Measurements from ENCODE around the gene B3GAT2. TPM values are rescaled to one million over a fixed set of nuclear protein-coding genes. Genes with fewer than 3 reads are reported as not detected.

The B3GAT2 gene
- total and polyA plus RNA-seq, 4 donors = 0.03 TPM; not detected in 3

- H3K4me1 ChIP-seq (ENCODE audit: control insufficient read depth in 1 of 2, insufficient read depth in 2 of 2, low read length in 2 of 2) = no peaks in the 10 kb centered on the region
- DNase-seq = no peak
- ATAC-seq (ENCODE audit: low FRiP score) = peak; percentile 82
- WGBS, 2 donors = 37% methylated on average over 17 of the region's 17 CpGs
- no peak overlapping the region for H3K4me3 ChIP-seq (ENCODE audit: low read length in 2 of 2)
- intact Hi-C loops (cut with DNase I) = loop anchor here (1.0 to 10.0 kb wide), 3 partner anchors 177 to 360 kb away; no protein-coding TSS in a partner anchor
- no peaks in the 10 kb centered on the region for H3K9me3 ChIP-seq (ENCODE audit: control insufficient read depth, low read length)
- no peaks in the 10 kb centered on the region for H3K27me3 ChIP-seq (ENCODE audit: control insufficient read depth in 1 of 2, insufficient read depth in 2 of 2, low read length in 1 of 2)
- no peak overlapping the region for H3K27ac ChIP-seq (ENCODE audit: low read depth in 1 of 2, low read length in 2 of 2)
- no peaks in the 10 kb centered on the region for H3K36me3 ChIP-seq (ENCODE audit: control insufficient read depth in 1 of 2, insufficient read depth in 2 of 2, low read length in 1 of 2)
These were observed 72.5 kb downstream of the B3GAT2 start for GRCh38 chr6:70884074-70884983.

GRCh38 chr6:70879496-70879895 lies 77.4 kb downstream of the B3GAT2 start:
- no peak for ATAC-seq (ENCODE audit: low FRiP score)
- no peaks in the 10 kb centered on the region for H3K27me3 ChIP-seq (ENCODE audit: control insufficient read depth in 1 of 2, insufficient read depth in 2 of 2, low read length in 1 of 2)
- no peaks in the 10 kb centered on the region for H3K4me1 ChIP-seq (ENCODE audit: control insufficient read depth in 1 of 2, insufficient read depth in 2 of 2, low read length in 2 of 2)
- no peak overlapping the region for H3K4me3 ChIP-seq (ENCODE audit: low read length in 2 of 2)
- H3K36me3 ChIP-seq (ENCODE audit: control insufficient read depth in 1 of 2, insufficient read depth in 2 of 2, low read length in 1 of 2) = no peaks in the 10 kb centered on the region
- no peak for DNase-seq
- WGBS, 2 donors = 77 to 85% methylated on average over 5 of the region's 5 CpGs
- H3K9me3 ChIP-seq (ENCODE audit: control insufficient read depth, low read length) = peaks cover 1% of the 10 kb centered on the region
- no peak overlapping the region for H3K27ac ChIP-seq (ENCODE audit: low read depth in 1 of 2, low read length in 2 of 2)
- intact Hi-C loops (cut with DNase I) = no loop called here

- no peak for ATAC-seq (ENCODE audit: low FRiP score)
These were observed 82.5 kb downstream of the B3GAT2 start for GRCh38 chr6:70874181-70874913.

GRCh38 chr6:70872469-70872868 lies 84.4 kb downstream of the B3GAT2 start:
- intact Hi-C loops (cut with DNase I) = no loop called here
- Histone ChIP-seq H3K27me3 (ENCODE audit: control insufficient read depth in 1 of 2, insufficient read depth in 2 of 2, low read length in 1 of 2) (no peaks in the 10 kb centered on the region), H3K4me1 (ENCODE audit: control insufficient read depth in 1 of 2, insufficient read depth in 2 of 2, low read length in 2 of 2) (no peaks in the 10 kb centered on the region), H3K9me3 (ENCODE audit: control insufficient read depth, low read length) (peaks cover 3% of the 10 kb centered on the region), H3K36me3 (ENCODE audit: control insufficient read depth in 1 of 2, insufficient read depth in 2 of 2, low read length in 1 of 2) (no peaks in the 10 kb centered on the region), H3K27ac (ENCODE audit: low read depth in 1 of 2, low read length in 2 of 2) (no peak overlapping the region), H3K4me3 (ENCODE audit: low read length in 2 of 2) (no peak overlapping the region)
- ATAC-seq (ENCODE audit: low FRiP score) (no peak), DNase-seq (no peak)
- WGBS, 2 donors = 97% methylated on average over 2 of the region's 2 CpGs

More at GRCh38 chr6:70874181-70874913, 82.5 kb downstream of the B3GAT2 start:
- no peak overlapping the region for H3K27ac ChIP-seq (ENCODE audit: low read depth in 1 of 2, low read length in 2 of 2)
- H3K9me3 ChIP-seq (ENCODE audit: control insufficient read depth, low read length) = peaks cover 3% of the 10 kb centered on the region
- H3K36me3 ChIP-seq (ENCODE audit: control insufficient read depth in 1 of 2, insufficient read depth in 2 of 2, low read length in 1 of 2) = no peaks in the 10 kb centered on the region
- H3K4me3 ChIP-seq (ENCODE audit: low read length in 2 of 2) = no peak overlapping the region
- no peaks in the 10 kb centered on the region for H3K27me3 ChIP-seq (ENCODE audit: control insufficient read depth in 1 of 2, insufficient read depth in 2 of 2, low read length in 1 of 2)
- intact Hi-C loops (cut with DNase I) = no loop called here
- no peak for DNase-seq
- no peaks in the 10 kb centered on the region for H3K4me1 ChIP-seq (ENCODE audit: control insufficient read depth in 1 of 2, insufficient read depth in 2 of 2, low read length in 2 of 2)
- WGBS, 2 donors = 41 to 48% methylated on average over 3 of the region's 3 CpGs

- DNase-seq (no peak), ATAC-seq (ENCODE audit: low FRiP score) (no peak)
- H3K27ac ChIP-seq (ENCODE audit: low read depth in 1 of 2, low read length in 2 of 2) = no peak overlapping the region
- H3K4me3 ChIP-seq (ENCODE audit: low read length in 2 of 2) = no peak overlapping the region
- no peaks in the 10 kb centered on the region for H3K4me1 ChIP-seq (ENCODE audit: control insufficient read depth in 1 of 2, insufficient read depth in 2 of 2, low read length in 2 of 2)
- peaks cover 1% of the 10 kb centered on the region for H3K9me3 ChIP-seq (ENCODE audit: control insufficient read depth, low read length)
- H3K27me3 ChIP-seq (ENCODE audit: control insufficient read depth in 1 of 2, insufficient read depth in 2 of 2, low read length in 1 of 2) = no peaks in the 10 kb centered on the region
- H3K36me3 ChIP-seq (ENCODE audit: control insufficient read depth in 1 of 2, insufficient read depth in 2 of 2, low read length in 1 of 2) = peaks cover 0 to 3% of the 10 kb centered on the region in 2 donors
- 74 to 78% methylated on average over 3 of the region's 3 CpGs for WGBS, 2 donors
- intact Hi-C loops (cut with DNase I) = no loop called here
These were observed 92.5 kb downstream of the B3GAT2 start for GRCh38 chr6:70864401-70864800.

GRCh38 chr6:70863343-70863742 lies 93.5 kb downstream of the B3GAT2 start:
- peaks cover 0 to 3% of the 10 kb centered on the region in 2 donors for H3K36me3 ChIP-seq (ENCODE audit: control insufficient read depth in 1 of 2, insufficient read depth in 2 of 2, low read length in 1 of 2)
- no peak overlapping the region for H3K4me3 ChIP-seq (ENCODE audit: low read length in 2 of 2)
- DNase-seq (no peak), ATAC-seq (ENCODE audit: low FRiP score) (no peak)
- intact Hi-C loops (cut with DNase I) = no loop called here
- H3K27ac ChIP-seq (ENCODE audit: low read depth in 1 of 2, low read length in 2 of 2) = no peak overlapping the region
- no peaks in the 10 kb centered on the region for H3K4me1 ChIP-seq (ENCODE audit: control insufficient read depth in 1 of 2, insufficient read depth in 2 of 2, low read length in 2 of 2)
- peaks cover 1% of the 10 kb centered on the region for H3K9me3 ChIP-seq (ENCODE audit: control insufficient read depth, low read length)
- H3K27me3 ChIP-seq (ENCODE audit: control insufficient read depth in 1 of 2, insufficient read depth in 2 of 2, low read length in 1 of 2) = no peaks in the 10 kb centered on the region
- WGBS, 2 donors = 79 to 84% methylated on average over 3 of the region's 3 CpGs

- Histone ChIP-seq H3K4me1 (ENCODE audit: control insufficient read depth in 1 of 2, insufficient read depth in 2 of 2, low read length in 2 of 2) (no peaks in the 10 kb centered on the region), H3K27me3 (ENCODE audit: control insufficient read depth in 1 of 2, insufficient read depth in 2 of 2, low read length in 1 of 2) (no peaks in the 10 kb centered on the region), H3K9me3 (ENCODE audit: control insufficient read depth, low read length) (no peaks in the 10 kb centered on the region), H3K36me3 (ENCODE audit: control insufficient read depth in 1 of 2, insufficient read depth in 2 of 2, low read length in 1 of 2) (peaks cover 0 to 5% of the 10 kb centered on the region in 2 donors), H3K27ac (ENCODE audit: low read depth in 1 of 2, low read length in 2 of 2) (no peak overlapping the region), H3K4me3 (ENCODE audit: low read length in 2 of 2) (no peak overlapping the region)
- DNase-seq = no peak
- ATAC-seq (ENCODE audit: low FRiP score) = no peak
- intact Hi-C loops (cut with DNase I) = no loop called here
- 79% methylated on average over 1 of the region's 1 CpG for WGBS, 2 donors
These were observed 95.9 kb downstream of the B3GAT2 start for GRCh38 chr6:70860920-70861319.

- peaks cover 0 to 5% of the 10 kb centered on the region in 2 donors for H3K36me3 ChIP-seq (ENCODE audit: control insufficient read depth in 1 of 2, insufficient read depth in 2 of 2, low read length in 1 of 2)
- H3K4me3 ChIP-seq (ENCODE audit: low read length in 2 of 2) = no peak overlapping the region
- no peaks in the 10 kb centered on the region for H3K4me1 ChIP-seq (ENCODE audit: control insufficient read depth in 1 of 2, insufficient read depth in 2 of 2, low read length in 2 of 2)
- no peaks in the 10 kb centered on the region for H3K27me3 ChIP-seq (ENCODE audit: control insufficient read depth in 1 of 2, insufficient read depth in 2 of 2, low read length in 1 of 2)
- intact Hi-C loops (cut with DNase I) = no loop called here
- no peaks in the 10 kb centered on the region for H3K9me3 ChIP-seq (ENCODE audit: control insufficient read depth, low read length)
- ATAC-seq (ENCODE audit: low FRiP score) (no peak), DNase-seq (no peak)
- WGBS, 2 donors = 84 to 90% methylated on average over 1 of the region's 1 CpG
- no peak overlapping the region for H3K27ac ChIP-seq (ENCODE audit: low read depth in 1 of 2, low read length in 2 of 2)
These were observed 96.8 kb downstream of the B3GAT2 start for GRCh38 chr6:70860045-70860444.

All from aorta (tissue), 5 donors.